Stimulated activated naive CD8-positive, alpha-beta T cell treated with anti-CD3 and anti-CD28 coated beads, Interleukin-15, amount 100 ng/mL, for 72 hours (primary cell): ENCODE results near the gene MOV10L1.
A peak's percentile ranks its signal among the peaks of the same experiment; 100 is the strongest.

ENCODE experiments used
- ATAC-seq: fragments of 150-1000 bp; cut with Tn5 transposase; 2 replicates; pipeline ENCODE4 v1.10.0; 2021; ENCODE audit warnings: mild to moderate bottlenecking, moderate library complexity
- DNase-seq, 2 donors: peaks; one replicate each; pipeline ENCODE4 v3.0.0; 2021 to 2022
- H3K27ac Mint-ChIP-seq, 2 donors: one replicate each; pipeline ENCODE4 v1.8.0; 2022; ENCODE audit warnings: mild to moderate bottlenecking in 2 of 2, mixed read lengths in 2 of 2, moderate library complexity in 2 of 2
- H3K27me3 Mint-ChIP-seq: one replicate; pipeline ENCODE4 v1.8.0; 2022; ENCODE audit warnings: mixed read lengths
- H3K4me1 Mint-ChIP-seq: one replicate; pipeline ENCODE4 v1.8.0; 2022; ENCODE audit warnings: mild to moderate bottlenecking, mixed read lengths
- H3K4me3 Mint-ChIP-seq, 2 donors: one replicate each; pipeline ENCODE4 v1.8.0; 2022; ENCODE audit warnings: mild to moderate bottlenecking in 2 of 2, mixed read lengths in 2 of 2, moderate library complexity in 1 of 2
- H3K9me3 Mint-ChIP-seq, 2 donors: one replicate each; pipeline ENCODE4 v1.8.0; 2022; ENCODE audit warnings: mixed read lengths in 2 of 2

Gene MOV10L1

GRCh38 chr22:50056214-50056972 is 33.4 kb upstream of the MOV10L1 start:
- Mint-ChIP-seq H3K27ac (no peak overlapping the region), H3K9me3 (peaks cover 0 to 9% of the 10 kb centered on the region in 2 donors), H3K4me3 (no peak overlapping the region), H3K27me3 (peaks cover 73% of the 10 kb centered on the region), H3K4me1 (no peaks in the 10 kb centered on the region)
- no peak for DNase-seq
- no peak for ATAC-seq

GRCh38 chr22:50057278-50058060 is 32.3 kb upstream of the MOV10L1 start:
- DNase-seq (no peak), ATAC-seq (peak; percentile 11)
- H3K4me1 Mint-ChIP-seq, result no peaks in the 10 kb centered on the region
- H3K27me3 Mint-ChIP-seq, result peaks cover 73% of the 10 kb centered on the region
- H3K9me3 Mint-ChIP-seq, result peaks cover 0 to 9% of the 10 kb centered on the region in 2 donors
- H3K4me3 Mint-ChIP-seq, result peak overlapping the region in 1 of 2 donors; percentile 5
- H3K27ac Mint-ChIP-seq, result no peak overlapping the region

GRCh38 chr22:50058061-50058905 is 31.5 kb upstream of the MOV10L1 start, which contains the start of gene TTLL8:
Gene TTLL8, minus strand, starts transcription at chr22:50058298.
- peak within 1 kb of the TSS in 1 of 2 donors; percentile 5 for H3K4me3 Mint-ChIP-seq
- H3K4me1 Mint-ChIP-seq, result no peaks in the 10 kb centered on the region
- ATAC-seq (peak; percentile 49), DNase-seq (no peak)
- H3K9me3 Mint-ChIP-seq, result peaks cover 0 to 9% of the 10 kb centered on the region in 2 donors
- H3K27me3 Mint-ChIP-seq, result peaks cover 73% of the 10 kb centered on the region
- no peak within 1 kb of the TSS for H3K27ac Mint-ChIP-seq

DNA sequence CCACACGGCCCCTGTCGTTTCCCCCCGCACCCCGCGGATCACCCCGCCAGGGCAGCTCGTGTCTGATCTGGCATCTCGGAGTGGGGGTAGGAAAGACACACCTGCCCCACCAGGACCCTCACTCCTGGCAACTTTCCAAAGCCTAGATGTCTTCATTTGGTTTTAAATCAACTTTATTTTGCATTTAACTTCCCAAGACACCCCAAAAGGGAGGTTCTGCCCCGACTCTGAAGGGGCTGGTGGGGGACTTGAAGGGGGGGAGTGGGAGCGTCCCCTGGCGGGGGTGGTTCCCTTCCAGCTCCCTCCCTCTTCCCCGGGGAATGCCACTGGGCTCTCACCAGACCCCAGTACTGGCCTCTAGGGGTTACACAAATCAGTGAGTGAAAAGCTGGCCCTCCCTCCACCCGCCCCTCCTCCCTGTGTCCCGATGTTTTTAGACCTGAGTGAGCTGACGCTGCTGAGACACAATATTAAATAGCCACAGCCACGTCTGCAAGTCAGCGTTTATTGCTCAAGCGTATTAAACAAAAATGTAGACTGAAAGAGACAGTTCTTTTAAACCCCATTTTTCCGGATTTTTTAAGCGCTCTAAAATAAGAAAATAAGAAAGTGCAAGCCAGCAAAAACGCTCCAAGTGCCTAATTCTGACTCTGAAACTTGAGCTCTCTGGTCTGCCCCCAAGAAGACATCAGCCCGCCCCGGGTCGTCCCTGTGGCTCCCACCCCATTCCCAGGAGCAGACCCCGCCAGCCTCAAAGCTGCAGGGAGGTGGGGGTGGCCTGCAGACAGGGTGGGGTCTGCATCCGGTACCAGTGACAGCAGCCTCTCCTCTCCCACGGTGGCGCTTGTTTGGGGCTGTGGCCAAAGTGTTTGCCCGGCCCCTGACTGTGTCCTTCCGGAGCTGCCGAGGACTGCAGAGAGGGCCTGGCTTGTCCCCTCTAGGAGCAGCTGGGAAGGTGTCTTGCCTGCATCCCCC is 30.6 kb upstream of the MOV10L1 start:
- H3K27me3 Mint-ChIP-seq, result peaks cover 65% of the 10 kb centered on the region

GRCh38 chr22:50059881-50060262 is 29.9 kb upstream of the MOV10L1 start:
- no peak overlapping the region for H3K27ac Mint-ChIP-seq
- H3K4me3 Mint-ChIP-seq, result no peak overlapping the region
- no peak for DNase-seq
- peaks cover 59% of the 10 kb centered on the region for H3K27me3 Mint-ChIP-seq
- no peaks in the 10 kb centered on the region for H3K9me3 Mint-ChIP-seq
- no peaks in the 10 kb centered on the region for H3K4me1 Mint-ChIP-seq
- ATAC-seq, result no peak

More for the DNA sequence above, 30.6 kb upstream of the MOV10L1 start:
- no peaks in the 10 kb centered on the region for H3K4me1 Mint-ChIP-seq
- H3K9me3 Mint-ChIP-seq, result peaks cover 0 to 2% of the 10 kb centered on the region in 2 donors
- ATAC-seq, result no peak
- H3K27ac Mint-ChIP-seq, result no peak overlapping the region
- DNase-seq, result no peak
- no peak overlapping the region for H3K4me3 Mint-ChIP-seq

GRCh38 chr22:50060441-50061140 is 29.2 kb upstream of the MOV10L1 start:
- H3K4me1 Mint-ChIP-seq, result no peaks in the 10 kb centered on the region
- H3K27me3 Mint-ChIP-seq, result peaks cover 52% of the 10 kb centered on the region
- no peak overlapping the region for H3K4me3 Mint-ChIP-seq
- DNase-seq (no peak), ATAC-seq (no peak)
- H3K9me3 Mint-ChIP-seq, result no peaks in the 10 kb centered on the region
- no peak overlapping the region for H3K27ac Mint-ChIP-seq

GRCh38 chr22:50061141-50061823 is 28.5 kb upstream of the MOV10L1 start:
- Mint-ChIP-seq H3K4me3 (no peak overlapping the region), H3K9me3 (no peaks in the 10 kb centered on the region), H3K4me1 (no peaks in the 10 kb centered on the region), H3K27me3 (peaks cover 45% of the 10 kb centered on the region), H3K27ac (peak overlapping the region in 1 of 2 donors; percentile 2)
- ATAC-seq (no peak), DNase-seq (no peak)

- H3K9me3 Mint-ChIP-seq, result no peaks in the 10 kb centered on the region
- ATAC-seq (no peak), DNase-seq (no peak)
- no peaks in the 10 kb centered on the region for H3K4me1 Mint-ChIP-seq
- no peak overlapping the region for H3K27ac Mint-ChIP-seq
- no peak overlapping the region for H3K4me3 Mint-ChIP-seq
- peaks cover 39% of the 10 kb centered on the region for H3K27me3 Mint-ChIP-seq
These were observed 27.9 kb upstream of the MOV10L1 start for GRCh38 chr22:50061824-50062355.

DNA sequence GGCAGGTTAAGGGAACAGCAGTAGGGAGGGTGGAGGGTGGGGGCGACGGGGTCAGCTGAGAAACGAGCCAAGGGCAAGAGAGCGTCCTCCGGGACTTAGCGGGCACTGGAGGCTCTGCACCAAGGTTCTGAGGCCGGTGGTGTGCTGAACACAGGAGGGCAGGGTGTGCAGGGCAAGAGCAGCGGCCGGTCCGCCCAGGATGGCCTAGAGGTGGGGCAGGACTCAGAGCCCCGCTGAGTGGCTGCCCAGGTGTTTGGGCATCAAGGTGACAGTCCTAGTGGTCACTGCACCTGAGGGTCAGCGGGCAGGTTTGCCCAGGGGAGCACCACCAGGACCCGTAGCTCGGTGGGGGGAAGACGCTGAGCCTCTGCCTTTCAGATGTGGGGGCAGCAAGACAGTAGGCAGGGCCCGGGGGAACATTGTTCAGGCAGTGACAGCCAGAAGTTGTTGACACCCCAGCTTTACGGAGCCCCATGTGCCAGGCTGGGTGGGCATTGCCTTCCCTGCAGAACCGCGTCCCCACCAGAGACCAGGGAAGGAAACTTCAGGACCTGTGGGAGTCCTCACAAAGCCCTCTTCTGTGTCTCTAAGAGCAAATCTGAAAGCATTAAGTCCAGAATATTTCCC is 27.2 kb upstream of the MOV10L1 start:
- Mint-ChIP-seq H3K27me3 (peaks cover 32% of the 10 kb centered on the region), H3K27ac (no peak overlapping the region), H3K9me3 (no peaks in the 10 kb centered on the region), H3K4me1 (no peaks in the 10 kb centered on the region), H3K4me3 (no peak overlapping the region)
- no peak for DNase-seq
- ATAC-seq, result no peak

GRCh38 chr22:50063589-50064393 is 26.0 kb upstream of the MOV10L1 start:
- H3K27ac Mint-ChIP-seq, result no peak overlapping the region
- ATAC-seq, result peak; percentile 79
- DNase-seq, result no peak
- peaks cover 27% of the 10 kb centered on the region for H3K27me3 Mint-ChIP-seq
- H3K4me1 Mint-ChIP-seq, result no peaks in the 10 kb centered on the region
- no peak overlapping the region for H3K4me3 Mint-ChIP-seq
- no peaks in the 10 kb centered on the region for H3K9me3 Mint-ChIP-seq

DNA sequence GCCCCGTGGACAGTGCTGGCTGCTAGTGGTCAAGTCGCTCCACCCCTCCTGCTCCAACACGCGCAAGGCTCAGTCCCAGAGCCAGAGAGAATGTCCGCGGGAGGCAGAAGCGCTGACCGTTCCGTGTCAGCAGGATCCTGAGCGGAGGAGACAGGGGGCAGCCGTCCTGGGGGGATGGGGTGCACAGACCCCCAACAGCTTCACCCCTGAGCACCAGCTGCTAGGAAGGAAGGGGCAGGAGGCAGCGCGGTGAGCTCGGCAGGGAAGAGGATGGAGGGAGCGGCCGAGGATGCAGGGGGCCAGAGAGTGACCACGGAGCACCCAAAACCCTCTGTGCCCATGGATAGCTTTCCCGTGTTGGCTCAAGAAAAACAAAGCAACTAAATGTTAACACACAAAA is 25.4 kb upstream of the MOV10L1 start:
- peaks cover 20% of the 10 kb centered on the region for H3K27me3 Mint-ChIP-seq

DNA sequence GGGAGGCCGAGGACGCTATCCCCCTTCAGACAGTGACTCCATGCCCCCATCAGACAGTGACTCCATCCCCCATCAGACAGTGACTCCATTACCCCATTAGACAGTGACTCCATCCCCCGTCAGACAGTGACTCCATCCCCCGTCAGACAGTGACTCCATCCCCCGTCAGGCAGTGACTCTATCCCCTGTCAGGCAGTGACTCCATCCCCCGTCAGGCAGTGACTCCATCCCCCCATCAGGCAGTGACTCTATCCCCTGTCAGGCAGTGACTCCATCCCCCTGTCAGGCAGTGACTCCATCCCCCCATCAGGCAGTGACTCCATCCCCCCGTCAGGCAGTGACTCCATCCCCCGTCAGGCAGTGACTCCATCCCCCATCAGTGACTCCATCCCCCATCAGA is 22.6 kb upstream of the MOV10L1 start:
- Mint-ChIP-seq H3K4me1 (no peaks in the 10 kb centered on the region), H3K27me3 (no peaks in the 10 kb centered on the region), H3K27ac (peak overlapping the region in 1 of 2 donors; percentile 40), H3K4me3 (no peak overlapping the region), H3K9me3 (no peaks in the 10 kb centered on the region)
- ATAC-seq, result no peak
- DNase-seq, result no peak

More for the DNA sequence above, 25.4 kb upstream of the MOV10L1 start:
- H3K27ac Mint-ChIP-seq, result no peak overlapping the region
- no peaks in the 10 kb centered on the region for H3K4me1 Mint-ChIP-seq
- DNase-seq, result no peak
- ATAC-seq, result no peak
- H3K4me3 Mint-ChIP-seq, result no peak overlapping the region
- no peaks in the 10 kb centered on the region for H3K9me3 Mint-ChIP-seq
